IMR-90 (cell line): ENCODE results near the gene PTPRG. TPM values are rescaled to one million over a fixed set of nuclear protein-coding genes. Genes with fewer than 3 reads are reported as not detected.

Source experiments
- ATAC-seq: fragments of 200-7000 bp; cut with Tn5 transposase; 2 replicates; pipeline ENCODE4 v1.9.1; 2020; ENCODE audit warnings: low read depth, mild to moderate bottlenecking, moderate library complexity
- BruUV-seq: library from RNA; stranded (reverse); fragments of 400-500 nt; replicated peaks from 2 replicates; lab custom pipeline; 2021; lab: Mats Ljungman, UMichigan
- CTCF ChIA-PET: fragments of 300-600 bp; formaldehyde crosslinking; extraction: SDS; loops from one replicate; lab custom pipeline; 2021; ENCODE audit warnings: antibody characterized with exemption; lab: Yijun Ruan, JAX
- POLR2A ChIA-PET: fragments of 300-600 bp; sonication (Branson Sonifier 250); formaldehyde crosslinking; loops from one replicate; lab custom pipeline; 2022; ENCODE audit warnings: antibody characterized with exemption; ENCODE audit not compliant: unreplicated experiment; lab: Charles Lee
- DNase-seq: peaks from one replicate; pipeline ENCODE4 v3.0.0; 2013
- H2AFZ ChIP-seq: replicated peaks from 2 replicates; pipeline ENCODE3; 2013; ENCODE audit warnings: low read length, mild to moderate bottlenecking; ENCODE audit not compliant: poor library complexity
- H2AK5ac ChIP-seq: 2 replicates; pipeline ENCODE4 v1.6.1; 2013; ENCODE audit warnings: low read depth, low read length, inconsistent platforms
- H2AK9ac ChIP-seq: replicated peaks from 2 replicates; pipeline ENCODE3; 2013; ENCODE audit warnings: mild to moderate bottlenecking, low read depth, low read length, moderate library complexity; ENCODE audit not compliant: poor library complexity
- H2BK120ac ChIP-seq: 2 replicates; pipeline ENCODE4 v1.6.1; 2013; ENCODE audit warnings: low read depth, low read length, inconsistent platforms
- H2BK15ac ChIP-seq: 3 replicates; pipeline ENCODE4 v1.6.1; 2013; ENCODE audit warnings: low read depth, low read length, inconsistent platforms
- H2BK20ac ChIP-seq: 2 replicates; pipeline ENCODE4 v1.6.1; 2013; ENCODE audit warnings: low read depth, mild to moderate bottlenecking, inconsistent platforms, low read length, moderate library complexity
- H2BK5ac ChIP-seq: 2 replicates; pipeline ENCODE4 v1.6.1; 2013; ENCODE audit warnings: mild to moderate bottlenecking, low read depth, low read length, inconsistent platforms; ENCODE audit not compliant: poor library complexity, severe bottlenecking
- H3K14ac ChIP-seq: replicated peaks from 2 replicates; pipeline ENCODE4 v1.6.1; 2013; ENCODE audit warnings: low read depth, low read length, inconsistent platforms
- H3K18ac ChIP-seq: 2 replicates; pipeline ENCODE4 v1.6.1; 2013; ENCODE audit warnings: low read depth, low read length, control low read depth
- H3K23ac ChIP-seq: 2 replicates; pipeline ENCODE4 v1.6.1; 2013; ENCODE audit warnings: low read depth, low read length, inconsistent platforms
- H3K27ac ChIP-seq: 2 replicates; pipeline ENCODE4 v1.5.1; 2013; ENCODE audit warnings: mild to moderate bottlenecking, control low read depth, low read length; ENCODE audit not compliant: insufficient read depth
- H3K27me3 ChIP-seq: 2 replicates; pipeline ENCODE4 v1.6.1; 2013; ENCODE audit warnings: low read length; ENCODE audit not compliant: control insufficient read depth, insufficient read depth
- H3K36me3 ChIP-seq: 2 replicates; pipeline ENCODE4 v1.6.1; 2013; ENCODE audit warnings: low read length, mixed read lengths; ENCODE audit not compliant: control insufficient read depth, insufficient read depth
- H3K4ac ChIP-seq: 2 replicates; pipeline ENCODE4 v1.6.1; 2013; ENCODE audit warnings: low read depth, low read length, inconsistent platforms
- H3K4me1 ChIP-seq: 2 replicates; pipeline ENCODE4 v1.6.1; 2013; ENCODE audit warnings: low read length, mixed read lengths; ENCODE audit not compliant: control insufficient read depth, insufficient read depth
- H3K4me2 ChIP-seq: 2 replicates; pipeline ENCODE4 v1.6.1; 2013; ENCODE audit warnings: low read depth, mild to moderate bottlenecking, control low read depth, low read length, moderate library complexity
- H3K4me3 ChIP-seq: 2 replicates; pipeline ENCODE4 v1.5.1; 2013; ENCODE audit warnings: low read depth, mild to moderate bottlenecking, control low read depth, low read length, moderate library complexity; ENCODE audit not compliant: insufficient read depth
- H3K56ac ChIP-seq: 2 replicates; pipeline ENCODE4 v1.6.1; 2013; ENCODE audit warnings: low read length, inconsistent platforms; ENCODE audit not compliant: insufficient read depth; ENCODE audit errors: extremely low read depth
- H3K79me1 ChIP-seq, 2 experiments: 2 replicates each; pipeline ENCODE4 v1.6.1; 2013; ENCODE audit warnings: low read length in 2 of 2, inconsistent platforms in 1 of 2, low read depth in 1 of 2
- H3K9ac ChIP-seq: 2 replicates; pipeline ENCODE4 v1.6.1; 2013; ENCODE audit warnings: low read depth, low read length, control low read depth
- H3K9me1 ChIP-seq: 2 replicates; pipeline ENCODE4 v1.6.1; 2013; ENCODE audit warnings: low read length, inconsistent platforms; ENCODE audit not compliant: insufficient read depth
- H3K9me3 ChIP-seq: 2 replicates; pipeline ENCODE4 v1.6.1; 2013; ENCODE audit warnings: low read length; ENCODE audit not compliant: control insufficient read depth, insufficient read depth
- H4K20me1 ChIP-seq: 2 replicates; pipeline ENCODE4 v1.6.1; 2013; ENCODE audit warnings: low read length, inconsistent platforms; ENCODE audit not compliant: insufficient read depth
- H4K5ac ChIP-seq: 2 replicates; pipeline ENCODE4 v1.6.1; 2013; ENCODE audit warnings: mild to moderate bottlenecking, low read depth, low read length, control low read depth
- H4K8ac ChIP-seq, 2 experiments: 2 replicates each; pipeline ENCODE4 v1.6.1; 2013; ENCODE audit warnings: low read depth in 2 of 2, low read length in 2 of 2, control low read depth in 1 of 2, inconsistent platforms in 1 of 2
- H4K91ac ChIP-seq: 2 replicates; pipeline ENCODE4 v1.6.1; 2013; ENCODE audit warnings: low read depth, low read length, inconsistent platforms; ENCODE audit not compliant: insufficient read depth
- CEBPB ChIP-seq: IDR thresholded peaks from 2 replicates; pipeline ENCODE4 v1.6.1; 2012; ENCODE audit warnings: low read depth, low read length, improper control_type of control experiment
- MXI1 ChIP-seq: IDR thresholded peaks from 2 replicates; pipeline ENCODE4 v1.6.1; 2012; ENCODE audit warnings: low read depth, mild to moderate bottlenecking, low read length, moderate library complexity, borderline replicate concordance
- NFE2L2 ChIP-seq: fragments of 150-350 bp; IDR thresholded peaks from 2 replicates; pipeline ENCODE4 v1.6.1; 2016; ENCODE audit warnings: low read depth, mild to moderate bottlenecking, low read length
- RCOR1 ChIP-seq: IDR thresholded peaks from 2 replicates; pipeline ENCODE4 v1.6.1; 2012; ENCODE audit warnings: mild to moderate bottlenecking, low read length, improper control_type of control experiment; ENCODE audit not compliant: insufficient replicate concordance
- RFX5 ChIP-seq: IDR thresholded peaks from 2 replicates; pipeline ENCODE4 v1.8.0; 2012; ENCODE audit warnings: low read depth, mild to moderate bottlenecking, low read length, moderate library complexity
- SMC3 ChIP-seq: fragments of 150-350 bp; IDR thresholded peaks from 2 replicates; pipeline ENCODE4 v1.6.1; 2016; ENCODE audit warnings: low read depth, mild to moderate bottlenecking, antibody characterized with exemption, low read length, moderate library complexity
- WGBS, 2 experiments: methylation state at CpG; one replicate each; pipeline versions ENCODE4 v1.1.5 to v1.1.7; 2013; ENCODE audit warnings: missing lambda C conversion rate in 2 of 2; ENCODE audit not compliant: insufficient read length in 1 of 2; ENCODE audit errors: extremely low coverage in 2 of 2; 5-methylcytosine and 5-hydroxymethylcytosine counted together
- dilution Hi-C: fragments of 300-500 bp; cut with HindIII; formaldehyde crosslinking; loops from one replicate; pipeline ENCODE4 v1.14.3; 2018; ENCODE audit warnings: low sequenced_read_pairs; ENCODE audit not compliant: unreplicated experiment
- in situ Hi-C: fragments of 300-500 bp; cut with MboI; formaldehyde crosslinking; loops from 3 replicates; pipeline ENCODE4 v1.14.3; 2019; ENCODE audit warnings: low sequenced_read_pairs, inconsistent platforms, mixed read lengths
- intact Hi-C: fragments of 100-400 bp; cut with micrococcal nuclease; formaldehyde crosslinking; loops from 2 replicates; pipeline ENCODE4 v1.10.0; 2022
- polyA plus RNA-seq, 3 experiments: library from polyadenylated mRNA; depleted of rRNA; stranded (reverse); fragments of >200 nt; gene quantifications; 2 replicates each; pipeline ENCODE4 v1.2.3, GENCODE V29; 2012; ENCODE audit warnings: low replicate concordance in 1 of 3
- total RNA-seq: library from RNA; depleted of rRNA; stranded (reverse); fragments of >200 nt; gene quantifications from 2 replicates; pipeline ENCODE4 v1.2.3, GENCODE V29; 2012
- TF ChIP-seq, protein P1 (sequence below): fragments of 150-350 bp; IDR thresholded peaks from 2 replicates; pipeline ENCODE4 v1.6.1; 2016; ENCODE audit warnings: low read depth, mild to moderate bottlenecking, low read length, moderate library complexity, borderline replicate concordance

PTPRG gene
- total and polyA plus RNA-seq, 2 of the 4 experiments (the other 2 are of a cell fraction) = 7.7 to 31.0 TPM

GRCh38 chr3:61568127-61568526 is 6.8 kb downstream of the PTPRG start:
- Histone ChIP-seq H3K27me3 (no peaks in the 10 kb centered on the region), H4K20me1 (peaks cover 54% of the 10 kb centered on the region), H3K23ac (no peak overlapping the region), H2BK20ac (no peak overlapping the region), H2BK120ac (no peak overlapping the region), H2AFZ (no peak overlapping the region), H4K8ac (no peak overlapping the region), H3K4me3 (no peak overlapping the region), H3K4me1 (peaks cover 5% of the 10 kb centered on the region; the same call in 1 of the 2 replicates), H2AK5ac (no peak overlapping the region), H3K27ac (no peak overlapping the region), H3K4me2 (no peak overlapping the region), H3K9me1 (peaks cover 3% of the 10 kb centered on the region; the same call in 1 of the 2 replicates), H2BK15ac (no peak overlapping the region), H3K9me3 (no peaks in the 10 kb centered on the region), H3K36me3 (no peaks in the 10 kb centered on the region), H3K79me1 (peaks cover 31 to 81% of the 10 kb centered on the region in 2 experiments), H4K91ac (no peak overlapping the region), H3K4ac (no peak overlapping the region), H3K14ac (no peak overlapping the region), H2AK9ac (no peak overlapping the region), H2BK5ac (no peak overlapping the region), H3K56ac (no peak overlapping the region), H4K5ac (no peak overlapping the region), H3K9ac (no peak overlapping the region), H3K18ac (no peak overlapping the region)
- ChIA-PET POLR2A (no interaction called here), CTCF (no interaction called here)
- dilution Hi-C loops = no loop called here
- ATAC-seq (no peak), DNase-seq (no peak)
- intact Hi-C loops = loop anchor here (10.0 kb wide), 2 partner anchors 217 to 247 kb away; no protein-coding TSS in a partner anchor
- in situ Hi-C loops = no loop called here
- TF ChIP-seq NFE2L2 (no peak), CEBPB (no peak), RCOR1 (no peak), MXI1 (no peak), RFX5 (no peak), SMC3 (no peak)
- TF ChIP-seq, protein P1, sequence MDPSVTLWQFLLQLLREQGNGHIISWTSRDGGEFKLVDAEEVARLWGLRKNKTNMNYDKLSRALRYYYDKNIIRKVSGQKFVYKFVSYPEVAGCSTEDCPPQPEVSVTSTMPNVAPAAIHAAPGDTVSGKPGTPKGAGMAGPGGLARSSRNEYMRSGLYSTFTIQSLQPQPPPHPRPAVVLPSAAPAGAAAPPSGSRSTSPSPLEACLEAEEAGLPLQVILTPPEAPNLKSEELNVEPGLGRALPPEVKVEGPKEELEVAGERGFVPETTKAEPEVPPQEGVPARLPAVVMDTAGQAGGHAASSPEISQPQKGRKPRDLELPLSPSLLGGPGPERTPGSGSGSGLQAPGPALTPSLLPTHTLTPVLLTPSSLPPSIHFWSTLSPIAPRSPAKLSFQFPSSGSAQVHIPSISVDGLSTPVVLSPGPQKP = no peak
- BruUV-seq = no TSS peak
- no CpG with 5 or more reads among the region's 1 CpG for WGBS, 2 experiments
